Sigmoid colon (tissue), 4 donors: ENCODE measurements around the gene ST6GALNAC1.

Experiments
- EP300 ChIP-seq, 4 donors: sonication (generic); formaldehyde crosslinking; IDR thresholded peaks; one replicate each; pipeline ENCODE4 v1.6.1; 2017; ENCODE audit warnings: antibody characterized with exemption in 4 of 4
- POLR2A ChIP-seq, 2 donors: fragments of 450-650 bp; IDR thresholded peaks; one replicate each; pipeline ENCODE4 v1.6.1; 2016; ENCODE audit warnings: antibody characterized with exemption in 2 of 2, mild to moderate bottlenecking in 2 of 2, moderate library complexity in 2 of 2
- POLR2AphosphoS5 ChIP-seq, 4 donors: sonication (generic); formaldehyde crosslinking; IDR thresholded peaks; one replicate each; pipeline ENCODE4 v1.6.1; 2017; ENCODE audit warnings: antibody characterized with exemption in 4 of 4
- TF ChIP-seq, protein P1 (sequence below), 4 experiments: fragments of 450-650 bp in 3 of 4; fragments of 200-600 bp in 1 of 4; IDR thresholded peaks; one replicate each; pipeline ENCODE4 v1.5.1; 2016 to 2019; ENCODE audit warnings: antibody characterized with exemption in 4 of 4, mild to moderate bottlenecking in 3 of 4, moderate library complexity in 2 of 4

DNA sequence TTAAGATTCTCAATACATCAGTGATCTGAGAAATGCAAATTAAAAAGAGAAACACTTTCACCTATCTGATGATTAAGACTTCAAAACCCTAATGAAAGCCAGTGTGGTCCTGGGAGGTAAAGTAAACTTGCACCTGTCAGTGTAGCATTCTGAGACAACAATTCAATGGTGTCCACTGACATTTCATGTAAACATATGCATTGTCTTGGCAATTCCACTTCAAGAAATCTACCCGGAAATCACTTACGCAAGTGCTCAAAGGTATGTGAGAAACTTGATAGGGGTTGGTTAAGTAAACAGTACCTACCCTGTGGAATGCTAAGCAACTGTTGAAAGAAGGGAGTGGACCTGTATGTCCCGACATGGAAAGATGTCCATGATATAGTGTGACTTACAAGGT is 2.1 kb downstream of the ST6GALNAC1 start:
- TF ChIP-seq, protein P1, sequence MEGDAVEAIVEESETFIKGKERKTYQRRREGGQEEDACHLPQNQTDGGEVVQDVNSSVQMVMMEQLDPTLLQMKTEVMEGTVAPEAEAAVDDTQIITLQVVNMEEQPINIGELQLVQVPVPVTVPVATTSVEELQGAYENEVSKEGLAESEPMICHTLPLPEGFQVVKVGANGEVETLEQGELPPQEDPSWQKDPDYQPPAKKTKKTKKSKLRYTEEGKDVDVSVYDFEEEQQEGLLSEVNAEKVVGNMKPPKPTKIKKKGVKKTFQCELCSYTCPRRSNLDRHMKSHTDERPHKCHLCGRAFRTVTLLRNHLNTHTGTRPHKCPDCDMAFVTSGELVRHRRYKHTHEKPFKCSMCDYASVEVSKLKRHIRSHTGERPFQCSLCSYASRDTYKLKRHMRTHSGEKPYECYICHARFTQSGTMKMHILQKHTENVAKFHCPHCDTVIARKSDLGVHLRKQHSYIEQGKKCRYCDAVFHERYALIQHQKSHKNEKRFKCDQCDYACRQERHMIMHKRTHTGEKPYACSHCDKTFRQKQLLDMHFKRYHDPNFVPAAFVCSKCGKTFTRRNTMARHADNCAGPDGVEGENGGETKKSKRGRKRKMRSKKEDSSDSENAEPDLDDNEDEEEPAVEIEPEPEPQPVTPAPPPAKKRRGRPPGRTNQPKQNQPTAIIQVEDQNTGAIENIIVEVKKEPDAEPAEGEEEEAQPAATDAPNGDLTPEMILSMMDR (IDR thresholded peaks at IDR 0.05) = no peak
- TF ChIP-seq POLR2A (IDR thresholded peaks at IDR 0.05) (no peak), POLR2AphosphoS5 (IDR thresholded peaks at IDR 0.05) (no peak), EP300 (IDR thresholded peaks at IDR 0.05) (no peak)
